Measurements from ENCODE around the gene POLE.

- TF ChIP-seq CTCF (conservative IDR thresholded peaks at IDR 0.05; ENCODE audit: low read length) (no peak), EZH2phosphoT487 (IDR thresholded peaks at IDR 0.05; ENCODE audit: borderline replicate concordance, low read depth, low read length) (no peak)
Measured at GRCh38 chr12:132624186-132624855, 62.8 kb downstream of the POLE start.
